Measurements from ENCODE around the gene ZNF135.

The ZNF135 gene

GRCh38 chr19:58093071-58093470 lies 34.0 kb downstream of the ZNF135 start:
- DNase-seq (ENCODE audit: low spot score) = no peak

DNA sequence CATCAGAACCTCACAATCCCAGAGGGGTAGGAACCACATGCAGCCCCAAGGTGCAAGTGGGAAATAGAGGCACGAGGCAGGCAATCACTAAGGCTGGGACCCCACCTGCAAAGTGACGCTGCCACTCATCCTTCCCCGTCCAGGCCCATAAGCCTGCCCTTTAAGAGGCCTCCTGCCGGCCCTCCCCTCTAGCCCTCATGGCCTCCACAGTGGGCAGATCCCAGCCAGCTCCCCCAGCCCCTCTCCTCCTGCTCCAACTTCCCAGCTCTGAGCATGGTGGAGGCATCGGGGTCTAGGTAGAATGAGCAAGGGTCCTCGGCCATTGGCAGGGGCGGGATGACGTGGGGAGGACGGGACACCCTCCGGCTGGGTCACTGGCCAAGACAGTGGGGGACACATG lies 36.2 kb downstream of the ZNF135 start:
- no peak for DNase-seq (ENCODE audit: low spot score)

GRCh38 chr19:58096884-58097283 lies 37.8 kb downstream of the ZNF135 start:
- no peak for DNase-seq (ENCODE audit: low spot score)

DNA sequence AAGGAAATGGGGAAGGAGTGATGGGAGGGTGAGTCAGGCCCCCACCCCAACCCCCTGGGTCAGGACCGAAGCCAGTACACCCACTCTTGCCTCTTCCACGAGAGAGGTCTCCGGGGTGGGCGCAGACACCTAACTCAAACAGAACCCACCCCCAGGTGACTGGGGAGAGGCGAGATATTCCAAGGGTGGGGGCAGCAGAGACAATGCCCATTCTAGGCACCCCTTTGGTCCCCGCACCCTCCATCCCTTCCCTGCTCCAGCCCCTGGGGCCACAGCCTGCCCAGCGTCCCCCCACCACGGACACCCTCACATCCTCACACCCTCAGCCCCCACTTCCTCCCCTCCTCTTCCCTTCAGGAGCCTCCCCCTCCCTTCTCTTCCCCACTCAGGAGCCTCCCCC lies 38.3 kb downstream of the ZNF135 start:
- DNase-seq (ENCODE audit: low spot score) = no peak

DNA sequence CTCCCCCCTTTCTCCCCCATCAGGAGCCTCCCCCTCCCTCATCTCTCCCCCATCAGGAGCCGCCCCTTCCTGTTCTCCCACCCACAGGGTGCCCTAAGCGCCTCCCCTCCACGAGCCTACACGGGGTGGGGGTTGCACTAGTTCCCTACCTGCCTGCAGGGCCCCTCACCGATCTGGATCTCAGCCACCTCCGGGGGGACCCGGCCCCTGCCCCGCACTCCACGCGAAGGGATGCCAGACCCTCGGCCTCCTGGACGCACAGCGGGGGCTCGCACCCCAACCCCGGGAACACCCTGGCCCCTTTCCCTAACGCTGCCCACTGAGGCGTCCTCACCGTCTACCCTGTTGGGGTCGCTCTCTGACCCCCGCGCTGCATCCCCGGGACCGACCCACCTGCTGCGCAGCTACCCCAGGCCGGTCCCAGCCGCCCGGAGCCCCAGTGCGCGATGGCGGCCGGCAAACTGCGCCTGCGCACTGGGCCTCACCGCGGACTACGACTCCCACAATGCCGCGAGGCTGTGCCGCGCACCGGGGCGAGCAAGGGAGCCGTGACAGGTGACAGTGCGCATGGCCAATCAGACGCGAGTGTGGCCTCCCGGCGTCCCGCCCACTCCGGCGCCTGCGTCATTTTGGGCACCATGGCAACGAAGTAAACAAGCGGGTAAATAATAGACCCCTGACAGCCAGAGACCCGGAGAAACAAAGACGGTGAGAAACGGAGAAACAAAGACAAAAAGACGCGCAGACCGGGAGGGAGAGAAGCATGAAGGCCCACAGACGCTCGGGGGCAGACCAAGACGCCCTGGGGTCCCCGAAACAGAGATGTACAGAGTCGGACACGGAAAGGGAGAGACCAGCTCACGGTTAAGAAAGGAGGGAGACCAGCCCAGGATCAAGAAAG lies 38.9 kb downstream of the ZNF135 start, which contains the start of gene ZSCAN18:
ZSCAN18 (minus strand) TSS at position 451 of the 901 bp plus-strand sequence. CDS start 7,964 bp downstream, outside the sequence.
- DNase-seq (ENCODE audit: low spot score) = peak; percentile 94

DNA sequence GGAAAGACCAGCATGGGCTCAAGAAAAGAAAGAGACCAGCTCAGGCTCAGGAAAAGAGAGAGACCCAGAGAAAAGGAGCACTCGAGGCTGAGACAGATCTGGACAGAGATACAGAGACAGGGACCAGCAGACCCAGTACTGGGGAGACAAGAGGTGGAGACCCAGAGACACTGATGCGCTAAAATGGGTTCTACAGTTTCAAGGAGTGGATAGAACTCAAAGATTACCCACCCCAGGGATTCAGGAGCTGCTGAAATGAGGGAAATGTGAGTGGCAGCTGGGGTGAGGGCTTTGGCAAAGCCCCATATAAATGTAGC lies 39.6 kb downstream of the ZNF135 start:
- no peak for DNase-seq (ENCODE audit: low spot score)

GRCh38 chr19:58107778-58108545 lies 48.9 kb downstream of the ZNF135 start:
- no peak for DNase-seq (ENCODE audit: low spot score)

GRCh38 chr19:58108546-58108817 lies 49.4 kb downstream of the ZNF135 start:
- no peak for DNase-seq (ENCODE audit: low spot score)

GRCh38 chr19:58117841-58118575 lies 58.9 kb downstream of the ZNF135 start:
- no peak for DNase-seq (ENCODE audit: low spot score)

GRCh38 chr19:58118979-58119733 lies 60.1 kb downstream of the ZNF135 start:
- DNase-seq (ENCODE audit: low spot score) = no peak
